Measurements from ENCODE around the gene MAD1L1. TPM values are rescaled to one million over a fixed set of nuclear protein-coding genes. Genes with fewer than 3 reads are reported as not detected.
"Not testable (repeated sequence)": the region's sequence is repeated elsewhere in the genome, so short reads cannot be mapped to it uniquely, and the experiment has no call there.

Gene MAD1L1
- total RNA-seq, 1 experiment from 2014 or later, result 61.5 TPM

GRCh38 chr7:1843921-1844335 lies 388.8 kb downstream of the MAD1L1 start:
- no peak for DNase-seq (ENCODE audit: low read depth)

GRCh38 chr7:1843271-1843861 lies 389.4 kb downstream of the MAD1L1 start:
- DNase-seq (ENCODE audit: low read depth), result no peak

GRCh38 chr7:1842321-1843221 lies 390.2 kb downstream of the MAD1L1 start:
- no peak for DNase-seq (ENCODE audit: low read depth)

- DNase-seq (ENCODE audit: low read depth), result not testable (repeated sequence)
Observed at GRCh38 chr7:1841286-1842021, 391.3 kb downstream of the MAD1L1 start.

GRCh38 chr7:1840744-1841143 lies 392.0 kb downstream of the MAD1L1 start:
- not testable (repeated sequence) for DNase-seq (ENCODE audit: low read depth)

- DNase-seq (ENCODE audit: low read depth), result no peak
Observed at GRCh38 chr7:1839701-1840100, 393.0 kb downstream of the MAD1L1 start.

GRCh38 chr7:1838911-1839531 lies 393.7 kb downstream of the MAD1L1 start:
- DNase-seq (ENCODE audit: low read depth), result not testable (repeated sequence)

- not testable (repeated sequence) for DNase-seq (ENCODE audit: low read depth)
Observed at GRCh38 chr7:1838544-1838872, 394.2 kb downstream of the MAD1L1 start.

GRCh38 chr7:1837696-1838543 lies 394.8 kb downstream of the MAD1L1 start:
- not testable (repeated sequence) for DNase-seq (ENCODE audit: low read depth)

GRCh38 chr7:1831933-1832535 lies 400.7 kb downstream of the MAD1L1 start:
- DNase-seq (ENCODE audit: low read depth), result not testable (repeated sequence)

- not testable (repeated sequence) for DNase-seq (ENCODE audit: low read depth)
Observed at GRCh38 chr7:1831471-1831870, 401.3 kb downstream of the MAD1L1 start.

GRCh38 chr7:1829668-1830067 lies 403.1 kb downstream of the MAD1L1 start:
- DNase-seq (ENCODE audit: low read depth), result not testable (repeated sequence)

GRCh38 chr7:1829111-1829510 lies 403.6 kb downstream of the MAD1L1 start:
- DNase-seq (ENCODE audit: low read depth), result no peak

- not testable (repeated sequence) for DNase-seq (ENCODE audit: low read depth)
Observed at GRCh38 chr7:1828170-1828569, 404.6 kb downstream of the MAD1L1 start.

GRCh38 chr7:1827521-1827981 lies 405.2 kb downstream of the MAD1L1 start:
- not testable (repeated sequence) for DNase-seq (ENCODE audit: low read depth)

GRCh38 chr7:1826931-1827330 lies 405.8 kb downstream of the MAD1L1 start:
- DNase-seq (ENCODE audit: low read depth), result not testable (repeated sequence)

GRCh38 chr7:1825897-1826741 lies 406.6 kb downstream of the MAD1L1 start:
- DNase-seq (ENCODE audit: low read depth), result no peak

GRCh38 chr7:1825647-1825896 lies 407.2 kb downstream of the MAD1L1 start:
- not testable (repeated sequence) for DNase-seq (ENCODE audit: low read depth)

GRCh38 chr7:1824882-1825646 lies 407.7 kb downstream of the MAD1L1 start:
- not testable (repeated sequence) for DNase-seq (ENCODE audit: low read depth)
